GM12878 (cell line): ENCODE results near the gene TSSC4. TPM values are rescaled to one million over a fixed set of nuclear protein-coding genes. Genes with fewer than 3 reads are reported as not detected.

Source experiments
- ATAC-seq: fragments of 200-7000 bp; cut with Tn5 transposase; 3 replicates; pipeline ENCODE4 v1.9.1; 2020; ENCODE audit warnings: mild to moderate bottlenecking, moderate library complexity
- BruUV-seq: library from RNA; stranded (reverse); fragments of 400-500 nt; replicated peaks from 2 replicates; lab custom pipeline; 2021; lab: Mats Ljungman, UMichigan
- CTCF ChIA-PET: fragments of 300-600 bp; sonication (Branson Sonifier 250); formaldehyde crosslinking; extraction: SDS; loops from one replicate; lab custom pipeline; 2021; ENCODE audit warnings: inconsistent platforms; lab: Yijun Ruan, JAX
- POLR2A ChIA-PET: fragments of 350-600 bp; formaldehyde crosslinking; extraction: SDS; loops from one replicate; lab custom pipeline; 2021; ENCODE audit warnings: inconsistent platforms; lab: Charles Lee
- RAD21 ChIA-PET: fragments of 300-600 bp; sonication (Branson Sonifier 250); formaldehyde crosslinking; loops from one replicate; lab custom pipeline; 2023; ENCODE audit warnings: antibody characterized with exemption; ENCODE audit not compliant: unreplicated experiment; lab: Charles Lee
- SMC1A ChIA-PET: fragments of 300-600 bp; sonication (Branson Sonifier 250); formaldehyde crosslinking; loops from one replicate; lab custom pipeline; 2023; ENCODE audit not compliant: unreplicated experiment, uncharacterized antibody; lab: Charles Lee
- DNase-seq: peaks from one replicate; pipeline ENCODE4 v3.0.0-alpha.2; 2011; ENCODE audit warnings: low read depth, low spot score
- FAIRE-seq: peaks from 3 replicates; lab custom pipeline; 2011; peaks lifted over from hg19 to GRCh38; lab: Jason Lieb, UNC
- H2AFZ ChIP-seq: 2 replicates; pipeline ENCODE4 v1.6.0; 2011; ENCODE audit warnings: low read depth, low read length, control low read depth; ENCODE audit not compliant: control insufficient read depth
- H3K27ac ChIP-seq: 2 replicates; pipeline ENCODE4 v1.5.1; 2011; ENCODE audit warnings: control low read depth; ENCODE audit not compliant: control insufficient read depth, insufficient read depth
- H3K27me3 ChIP-seq, 2 experiments: replicated peaks in 1 of 2; 2 replicates each; pipeline versions ENCODE4 v1.6.0 to v1.6.1; 2011; ENCODE audit warnings: low read length in 1 of 2; ENCODE audit not compliant: control insufficient read depth in 2 of 2, insufficient read depth in 2 of 2
- H3K36me3 ChIP-seq, 2 experiments: 2 replicates each; pipeline ENCODE4 v1.5.1; 2011; ENCODE audit warnings: low read length in 1 of 2; ENCODE audit not compliant: control insufficient read depth in 2 of 2, insufficient read depth in 2 of 2
- H3K4me1 ChIP-seq: 2 replicates; pipeline ENCODE4 v1.6.1; 2011; ENCODE audit warnings: mild to moderate bottlenecking, low read length, moderate library complexity, mixed read lengths; ENCODE audit not compliant: control insufficient read depth, insufficient read depth
- H3K4me2 ChIP-seq: 2 replicates; pipeline ENCODE4 v1.6.0; 2011; ENCODE audit warnings: control low read depth; ENCODE audit not compliant: control insufficient read depth, insufficient read depth
- H3K4me3 ChIP-seq: fragments of 200-600 bp; sonication (generic); 2 replicates; pipeline ENCODE4 v1.5.1; 2016
- H3K79me2 ChIP-seq: 2 replicates; pipeline ENCODE4 v1.6.0; 2011; ENCODE audit warnings: low read length; ENCODE audit not compliant: control insufficient read depth, insufficient read depth
- H3K9ac ChIP-seq: 2 replicates; pipeline ENCODE4 v1.8.0; 2011; ENCODE audit warnings: low read length, control low read depth, mixed read lengths; ENCODE audit not compliant: control insufficient read depth, insufficient read depth
- H3K9me3 ChIP-seq: replicated peaks from 3 replicates; pipeline ENCODE4 v1.5.1; 2011; ENCODE audit warnings: mild to moderate bottlenecking, low read length; ENCODE audit not compliant: control insufficient read depth, insufficient read depth
- H4K20me1 ChIP-seq: 2 replicates; pipeline ENCODE4 v1.6.0; 2011; ENCODE audit not compliant: control insufficient read depth, insufficient read depth
- CREM ChIP-seq: IDR thresholded peaks from 2 replicates; pipeline ENCODE4 v1.6.1; 2014; ENCODE audit warnings: antibody characterized with exemption, low read depth
- CTCF ChIP-seq, 3 experiments: IDR thresholded peaks in 2 of 3; conservative IDR thresholded peaks in 1 of 3; 2 replicates each; pipeline ENCODE4 v1.5.1; 2011; ENCODE audit warnings: low read depth in 3 of 3, low read length in 3 of 3, mild to moderate bottlenecking in 3 of 3, control low read depth in 2 of 3, moderate library complexity in 2 of 3, inconsistent platforms in 1 of 3, mixed read lengths in 1 of 3; ENCODE audit not compliant: control insufficient read depth in 2 of 3, insufficient read depth in 1 of 3; ENCODE audit errors: extremely low read depth in 1 of 3
- EP300 ChIP-seq, 2 experiments: fragments of 150-350 bp in 1 of 2; IDR thresholded peaks; 2 replicates each; pipeline ENCODE4 v1.6.1; 2011 to 2012; ENCODE audit warnings: low read depth in 2 of 2, low read length in 2 of 2, borderline replicate concordance in 1 of 2, improper control_type of control experiment in 1 of 2, inconsistent platforms in 1 of 2; ENCODE audit not compliant: control insufficient read depth in 1 of 2
- HDGF ChIP-seq: fragments of 450-650 bp; IDR thresholded peaks from 2 replicates; pipeline ENCODE4 v1.6.1; 2016; ENCODE audit warnings: antibody characterized with exemption
- IRF5 ChIP-seq: fragments of 450-650 bp; IDR thresholded peaks from 2 replicates; pipeline ENCODE4 v1.6.1; 2017; ENCODE audit warnings: borderline replicate concordance
- JUNB ChIP-seq: IDR thresholded peaks from 2 replicates; pipeline ENCODE4 v1.6.1; 2016; ENCODE audit warnings: antibody characterized with exemption, mild to moderate bottlenecking
- LARP7 ChIP-seq: fragments of 450-650 bp; IDR thresholded peaks from 2 replicates; pipeline ENCODE4 v1.6.1; 2017; ENCODE audit warnings: mild to moderate bottlenecking
- MEF2B ChIP-seq: fragments of 450-650 bp; IDR thresholded peaks from 2 replicates; pipeline ENCODE4 v1.6.1; 2018; ENCODE audit warnings: mild to moderate bottlenecking, moderate library complexity; ENCODE audit not compliant: partially characterized antibody, poor library complexity, severe bottlenecking
- MLLT1 ChIP-seq: fragments of 450-650 bp; IDR thresholded peaks from 2 replicates; pipeline ENCODE4 v1.6.1; 2016; ENCODE audit warnings: mild to moderate bottlenecking
- NBN ChIP-seq: fragments of 450-650 bp; IDR thresholded peaks from 2 replicates; pipeline ENCODE4 v1.6.1; 2016
- NR2C2 ChIP-seq: IDR thresholded peaks from 2 replicates; pipeline ENCODE4 v1.6.1; 2011; ENCODE audit warnings: borderline replicate concordance, low read depth; ENCODE audit not compliant: control insufficient read depth, insufficient read length
- RB1 ChIP-seq: fragments of 450-650 bp; formaldehyde crosslinking; IDR thresholded peaks from 2 replicates; pipeline ENCODE4 v1.6.1; 2017; ENCODE audit warnings: mild to moderate bottlenecking, borderline replicate concordance
- SREBF2 ChIP-seq: IDR thresholded peaks from 2 replicates; pipeline ENCODE4 v1.6.1; 2012; ENCODE audit warnings: mild to moderate bottlenecking, low read length
- YBX1 ChIP-seq: fragments of 450-650 bp; IDR thresholded peaks from 2 replicates; pipeline ENCODE4 v1.6.1; 2016; ENCODE audit warnings: antibody characterized with exemption
- YY1 ChIP-seq: IDR thresholded peaks from 2 replicates; pipeline ENCODE4 v1.6.1; 2011; ENCODE audit warnings: low read depth, mild to moderate bottlenecking, low read length
- WGBS: methylation state at CpG from one replicate; pipeline ENCODE4 v1.1.6; 2016; ENCODE audit warnings: low lambda C conversion rate; ENCODE audit not compliant: insufficient replicate concordance, insufficient coverage; ENCODE audit errors: missing lambda C conversion rate; 5-methylcytosine and 5-hydroxymethylcytosine counted together
- in situ Hi-C: fragments of 300-500 bp; cut with MboI; formaldehyde crosslinking; loops from 9 replicates; pipeline ENCODE4 v1.14.3; 2018; ENCODE audit warnings: mixed read lengths
- intact Hi-C: fragments of 100-400 bp; cut with micrococcal nuclease; formaldehyde crosslinking; loops from one replicate; pipeline ENCODE4 v1.14.2; 2022; ENCODE audit not compliant: unreplicated experiment
- polyA plus RNA-seq, 11 experiments: library from polyadenylated mRNA; depleted of rRNA in 4 of 11; unstranded in 6 of 11; stranded (reverse) in 5 of 11; fragments of >200 nt; fragmentation: Nextera tagmentation in 4 of 11; fragmentation: Illumina TruSeq in 1 of 11; extraction: Ambion mirVana in 4 of 11; extraction: Trizol in 1 of 11; gene quantifications; 1 replicate in 1 of 11; 2 replicates in 10 of 11; pipeline versions ENCODE4 v1.2.1 to v1.2.3, GENCODE V29; 2011 to 2016; ENCODE audit warnings: inconsistent platforms in 2 of 11, missing spikeins in 2 of 11, low read depth in 1 of 11
- total RNA-seq, 4 experiments: library from RNA; depleted of rRNA in 3 of 4; stranded (reverse); fragments of >200 nt in 3 of 4; fragmentation: Illumina TruSeq in 1 of 4; extraction: Trizol in 1 of 4; gene quantifications; 2 replicates each; pipeline versions ENCODE4 v1.2.1 to v1.2.3, GENCODE V29; 2013 to 2021

TSSC4 gene
- total and polyA plus RNA-seq, 10 of the 15 experiments (the other 5 are each of a cell fraction or from before 2014, with no cell fraction given) = 0.69 to 70.1 (median 25.7) TPM

- TF ChIP-seq EP300 (IDR thresholded peaks at IDR 0.05; ENCODE audit: borderline replicate concordance in 1 of 2, control insufficient read depth in 1 of 2, low read depth in 2 of 2, low read length in 2 of 2) = no peak
These were observed 27.3 kb downstream of the TSSC4 start (continued) for GRCh38 chr11:2427721-2428321.

- Histone ChIP-seq H2AFZ (no peak overlapping the region), H3K9ac (no peak overlapping the region), H3K4me3 (no peak overlapping the region), H4K20me1 (no peaks in the 10 kb centered on the region), H3K79me2 (no peaks in the 10 kb centered on the region), H3K4me1 (no peaks in the 10 kb centered on the region), H3K27ac (no peak overlapping the region), H3K4me2 (no peak overlapping the region), H3K27me3 (no peaks in the 10 kb centered on the region), H3K36me3 (no peaks in the 10 kb centered on the region), H3K9me3 (no peaks in the 10 kb centered on the region; the same call in 2 of the 3 replicates)
- POLR2A ChIA-PET = no interaction called here
- BruUV-seq = no TSS peak
- peak; percentile 92 for ATAC-seq
- peak; percentile 41 for FAIRE-seq
- CTCF ChIA-PET = interaction anchor here (1.1 kb wide), 1 partner anchor 103 kb away, joined by 8 read pairs; no protein-coding TSS in a partner anchor
- RAD21 ChIA-PET = interaction anchor here (0.9 to 1.7 kb wide), 3 partner anchors 100 to 105 kb away, joined by 3 to 5 read pairs (median 4); no protein-coding TSS in a partner anchor
- WGBS = 50% methylated on average over 8 of the region's 8 CpGs
- intact Hi-C loops (loop anchor here (1.0 to 10.0 kb wide), 3 partner anchors 56 to 460 kb away; no protein-coding TSS in a partner anchor), in situ Hi-C loops (loop anchor here (5.0 kb wide), 2 partner anchors 104 to 449 kb away; no protein-coding TSS in a partner anchor)
- DNase-seq = no peak
- SMC1A ChIA-PET = interaction anchor here (1.1 kb wide), 1 partner anchor 103 kb away, joined by 8 read pairs; no protein-coding TSS in a partner anchor
- no peak for TF ChIP-seq MEF2B
- no peak for TF ChIP-seq NR2C2
- no peak for TF ChIP-seq JUNB
- peak; percentile 82 for TF ChIP-seq HDGF
- TF ChIP-seq NBN = peak; percentile 34; the same call in 1 of the 2 replicates
- TF ChIP-seq YBX1 = peak; percentile 49; the same call in 1 of the 2 replicates
- TF ChIP-seq RB1 = 0 out of 2 replicates have a peak, but pooled peaks have one; percentile 43
- TF ChIP-seq YY1 = peak; percentile 63
- peak; percentile 81 to 92 (median 87) for TF ChIP-seq CTCF (IDR thresholded peaks at IDR 0.05 in 2 of 3, conservative IDR thresholded peaks at IDR 0.05 in 1 of 3; ENCODE audit: control insufficient read depth in 2 of 3, extremely low read depth in 1 of 3, insufficient read depth in 1 of 3, low read depth in 3 of 3, low read length in 3 of 3)
- no peak for TF ChIP-seq LARP7
- no peak for TF ChIP-seq SREBF2
- TF ChIP-seq CREM = no peak
- peak; percentile 50; the same call in 1 of the 2 replicates for TF ChIP-seq MLLT1
- TF ChIP-seq IRF5 = no peak
These were observed 27.8 kb downstream of the TSSC4 start for GRCh38 chr11:2428322-2428795.
